Measurements from ENCODE around the gene CD160.
"Not testable (repeated sequence)": the region's sequence is repeated elsewhere in the genome, so short reads cannot be mapped to it uniquely, and the experiment has no call there.

Gene CD160

GRCh38 chr1:145759721-145760120, 40.4 kb downstream of the CD160 start:
- no peak for TF ChIP-seq ZNF274 (IDR thresholded peaks at IDR 0.05; ENCODE audit: low read depth, low read length)
- no peak overlapping the region for H3K4me3 ChIP-seq (ENCODE audit: low read length)

GRCh38 chr1:145760395-145760949, 41.2 kb downstream of the CD160 start:
- H3K4me3 ChIP-seq (ENCODE audit: low read length) = not testable (repeated sequence)

GRCh38 chr1:145761498-145761897, 42.2 kb downstream of the CD160 start:
- not testable (repeated sequence) for H3K4me3 ChIP-seq (ENCODE audit: low read length)

GRCh38 chr1:145762001-145762400, 42.7 kb downstream of the CD160 start:
- H3K4me3 ChIP-seq (ENCODE audit: low read length) = not testable (repeated sequence)

- not testable (repeated sequence) for H3K4me3 ChIP-seq (ENCODE audit: low read length)
Measured at GRCh38 chr1:145764231-145764940, 45.1 kb downstream of the CD160 start.

- not testable (repeated sequence) for H3K4me3 ChIP-seq (ENCODE audit: low read length)
Measured at GRCh38 chr1:145765127-145765526, 45.8 kb downstream of the CD160 start.

- not testable (repeated sequence) for H3K4me3 ChIP-seq (ENCODE audit: low read length)
Measured at GRCh38 chr1:145765585-145766360, 46.5 kb downstream of the CD160 start.

- not testable (repeated sequence) for H3K4me3 ChIP-seq (ENCODE audit: low read length)
Measured at GRCh38 chr1:145766926-145767325, 47.6 kb downstream of the CD160 start.

GRCh38 chr1:145768004-145768403, 48.7 kb downstream of the CD160 start:
- not testable (repeated sequence) for H3K4me3 ChIP-seq (ENCODE audit: low read length)

- H3K4me3 ChIP-seq (ENCODE audit: low read length) = no peak overlapping the region
- TF ChIP-seq ZNF274 (IDR thresholded peaks at IDR 0.05; ENCODE audit: low read depth, low read length) = no peak
Measured at GRCh38 chr1:145771056-145771455, 51.8 kb downstream of the CD160 start.

GRCh38 chr1:145773423-145773822, 54.1 kb downstream of the CD160 start:
- H3K4me3 ChIP-seq (ENCODE audit: low read length) = no peak overlapping the region
- no peak for TF ChIP-seq ZNF274 (IDR thresholded peaks at IDR 0.05; ENCODE audit: low read depth, low read length)

GRCh38 chr1:145777357-145778145, 58.3 kb downstream of the CD160 start:
- no peak overlapping the region for H3K4me3 ChIP-seq (ENCODE audit: low read length)
- no peak for TF ChIP-seq ZNF274 (IDR thresholded peaks at IDR 0.05; ENCODE audit: low read depth, low read length)

GRCh38 chr1:145778146-145778540, 58.8 kb downstream of the CD160 start:
- H3K4me3 ChIP-seq (ENCODE audit: low read length) = no peak overlapping the region
- TF ChIP-seq ZNF274 (IDR thresholded peaks at IDR 0.05; ENCODE audit: low read depth, low read length) = no peak

GRCh38 chr1:145782272-145783099, 63.2 kb downstream of the CD160 start:
- H3K4me3 ChIP-seq (ENCODE audit: low read length) = no peak overlapping the region
- no peak for TF ChIP-seq ZNF274 (IDR thresholded peaks at IDR 0.05; ENCODE audit: low read depth, low read length)
